PC-9 (cell line): ENCODE measurements around the gene TBCD. TPM values are rescaled to one million over a fixed set of nuclear protein-coding genes. Genes with fewer than 3 reads are reported as not detected.

Experiments
- BruUV-seq: library from RNA; stranded (reverse); fragments of 400-500 nt; replicated peaks from 2 replicates; lab custom pipeline; 2021; lab: Mats Ljungman, UMichigan
- CTCF ChIA-PET: fragments of 300-600 bp; sonication (Branson Sonifier 250); formaldehyde crosslinking; loops from one replicate; lab custom pipeline; 2022; ENCODE audit warnings: antibody characterized with exemption; lab: Charles Lee
- POLR2A ChIA-PET: fragments of 300-600 bp; sonication (Branson Sonifier 250); formaldehyde crosslinking; loops from one replicate; lab custom pipeline; 2022; ENCODE audit warnings: antibody characterized with exemption; ENCODE audit not compliant: unreplicated experiment; lab: Charles Lee
- DNase-seq, 2 experiments: peaks; one replicate each; pipeline versions ENCODE4 v3.0.0 to v3.0.0-alpha.2; 2015 to 2022; ENCODE audit warnings: mixed read lengths in 1 of 2
- H2AFZ ChIP-seq: fragments of 200-600 bp; sonication (generic); 2 replicates; pipeline ENCODE4 v1.8.1; 2017; ENCODE audit warnings: antibody characterized with exemption
- H3F3A ChIP-seq: fragments of 200-600 bp; sonication (generic); 2 replicates; pipeline ENCODE4 v1.8.1; 2017; ENCODE audit warnings: antibody characterized with exemption, mild to moderate bottlenecking, low read depth; ENCODE audit not compliant: insufficient read depth
- H3K27ac ChIP-seq: fragments of 200-600 bp; sonication (generic); 2 replicates; pipeline ENCODE4 v1.6.1; 2016; ENCODE audit warnings: mixed run types
- H3K27me3 ChIP-seq: fragments of 200-600 bp; sonication (generic); 2 replicates; pipeline ENCODE4 v1.6.1; 2016; ENCODE audit warnings: low read depth, mixed run types; ENCODE audit not compliant: insufficient read depth
- H3K36me3 ChIP-seq: fragments of 200-600 bp; sonication (generic); 2 replicates; pipeline ENCODE4 v1.6.1; 2016; ENCODE audit warnings: low read depth, mixed run types
- H3K4me1 ChIP-seq: fragments of 200-600 bp; sonication (generic); replicated peaks from 2 replicates; pipeline ENCODE4 v1.6.1; 2016; ENCODE audit warnings: mixed run types; ENCODE audit not compliant: insufficient read depth
- H3K4me2 ChIP-seq: fragments of 200-600 bp; sonication (generic); 2 replicates; pipeline ENCODE4 v1.6.1; 2017; ENCODE audit warnings: mixed run types
- H3K4me3 ChIP-seq: fragments of 200-600 bp; sonication (generic); 2 replicates; pipeline ENCODE4 v1.6.1; 2016; ENCODE audit warnings: mixed run types
- H3K79me2 ChIP-seq: fragments of 200-600 bp; sonication (generic); 2 replicates; pipeline ENCODE4 v1.6.1; 2017; ENCODE audit warnings: low read depth, mixed run types
- H3K9me2 ChIP-seq: fragments of 200-600 bp; sonication (generic); 2 replicates; pipeline ENCODE4 v1.8.1; 2017; ENCODE audit warnings: mild to moderate bottlenecking; ENCODE audit not compliant: insufficient read depth
- H3K9me3 ChIP-seq: fragments of 200-600 bp; sonication (generic); 2 replicates; pipeline ENCODE4 v1.8.1; 2016; ENCODE audit warnings: low read depth; ENCODE audit not compliant: insufficient read depth
- H4K20me1 ChIP-seq: fragments of 200-600 bp; sonication (generic); 2 replicates; pipeline ENCODE4 v1.8.1; 2017; ENCODE audit not compliant: insufficient read depth
- CTCF ChIP-seq: fragments of 200-600 bp; sonication (generic); conservative IDR thresholded peaks from 2 replicates; pipeline ENCODE4 v1.6.1; 2017; ENCODE audit warnings: mixed run types, antibody characterized with exemption, mild to moderate bottlenecking, moderate library complexity
- EZH2 ChIP-seq: fragments of 200-600 bp; sonication (generic); IDR thresholded peaks from 2 replicates; pipeline ENCODE4 v1.8.0; 2017; ENCODE audit warnings: antibody characterized with exemption, low read depth
- intact Hi-C: fragments of 100-400 bp; cut with micrococcal nuclease; formaldehyde crosslinking; loops from one replicate; pipeline ENCODE4 v1.10.0; 2022; ENCODE audit not compliant: unreplicated experiment
- total RNA-seq: library from RNA; stranded (reverse); gene quantifications from 2 replicates; pipeline ENCODE4 v1.2.3, GENCODE V29; 2021

The TBCD gene
- total RNA-seq, 1 experiment from 2014 or later = 115 TPM

GRCh38 chr17:82866590-82867191 lies 114.8 kb downstream of the TBCD start:
- H3F3A ChIP-seq = 0 out of 2 replicates have a peak, but pooled peaks cover 6% of the 10 kb centered on the region
- no peak overlapping the region for H3K4me3 ChIP-seq
- H3K27ac ChIP-seq = no peak overlapping the region
- ChIA-PET CTCF (no interaction called here), POLR2A (interaction anchor here (0.6 kb wide), 1 partner anchor 154 kb away, joined by 3 read pairs; no protein-coding TSS in a partner anchor)
- no peak overlapping the region for H3K4me2 ChIP-seq
- no peaks in the 10 kb centered on the region for H3K9me3 ChIP-seq
- H4K20me1 ChIP-seq = no peaks in the 10 kb centered on the region
- no peaks in the 10 kb centered on the region for H3K9me2 ChIP-seq
- no peak overlapping the region for H2AFZ ChIP-seq
- no peaks in the 10 kb centered on the region for H3K27me3 ChIP-seq
- DNase-seq = no peak
- peaks cover 9% of the 10 kb centered on the region for H3K4me1 ChIP-seq
- intact Hi-C loops = no loop called here
- BruUV-seq = no TSS peak
- peaks cover 10% of the 10 kb centered on the region for H3K79me2 ChIP-seq
- no peak for TF ChIP-seq CTCF
- TF ChIP-seq EZH2 = no peak
- H3K36me3 ChIP-seq = no peaks in the 10 kb centered on the region

- H4K20me1 ChIP-seq = no peaks in the 10 kb centered on the region
- no peaks in the 10 kb centered on the region for H3K9me2 ChIP-seq
- H3K4me3 ChIP-seq = no peak overlapping the region
- H3K27me3 ChIP-seq = no peaks in the 10 kb centered on the region
- H2AFZ ChIP-seq = no peak overlapping the region
- H3K27ac ChIP-seq = no peak overlapping the region
- no peaks in the 10 kb centered on the region for H3K9me3 ChIP-seq
- H3K79me2 ChIP-seq = 0 out of 2 replicates have a peak, but pooled peaks cover under 1% of the 10 kb centered on the region
- H3K4me2 ChIP-seq = no peak overlapping the region
- H3K36me3 ChIP-seq = no peaks in the 10 kb centered on the region
- H3K4me1 ChIP-seq = peaks cover 9% of the 10 kb centered on the region
- no TSS peak for BruUV-seq
- no peak for DNase-seq
- no peak for TF ChIP-seq EZH2
- no peak for TF ChIP-seq CTCF
- ChIA-PET CTCF (no interaction called here), POLR2A (no interaction called here)
- 0 out of 2 replicates have a peak, but pooled peaks cover 6% of the 10 kb centered on the region for H3F3A ChIP-seq
- intact Hi-C loops = no loop called here
Measured at GRCh38 chr17:82867763-82868325, 116.0 kb downstream of the TBCD start.

GRCh38 chr17:82868715-82869131 lies 116.9 kb downstream of the TBCD start:
- no TSS peak for BruUV-seq
- Histone ChIP-seq H3K27ac (no peak overlapping the region), H2AFZ (no peak overlapping the region), H3K9me2 (no peaks in the 10 kb centered on the region), H3F3A (peaks cover 5% of the 10 kb centered on the region; the same call in 1 of the 2 replicates), H3K4me1 (peaks cover 10% of the 10 kb centered on the region), H3K9me3 (no peaks in the 10 kb centered on the region), H4K20me1 (no peaks in the 10 kb centered on the region), H3K27me3 (no peaks in the 10 kb centered on the region), H3K79me2 (peaks cover 4% of the 10 kb centered on the region; the same call in 1 of the 2 replicates), H3K4me3 (no peak overlapping the region), H3K36me3 (no peaks in the 10 kb centered on the region), H3K4me2 (no peak overlapping the region)
- TF ChIP-seq CTCF (no peak), EZH2 (no peak)
- no peak for DNase-seq
- ChIA-PET CTCF (no interaction called here), POLR2A (no interaction called here)
- intact Hi-C loops = no loop called here
